K562 treated with DMSO at 1 percent for 12 hours (cell line): ENCODE measurements around the gene TOMT. TPM values are rescaled to one million over a fixed set of nuclear protein-coding genes. Genes with fewer than 3 reads are reported as not detected.

Source experiments
- total RNA-seq: library from RNA; unstranded; fragments of 300-600 nt; gene quantifications from 2 replicates; pipeline ENCODE4 v1.2.3, GENCODE V29; 2022; ENCODE audit not compliant: insufficient read depth

TOMT gene
- total RNA-seq: not detected in 2 replicates

GRCh38 chr11:72105888-72106287, at the start of gene TOMT:
TOMT (plus strand) TSS chr11:72105924; CDS start chr11:72105952, 28 bp downstream.

GRCh38 chr11:72080326-72081183, 25.2 kb upstream of the TOMT start, which contains the start of the genes LRRC51 and NUMA1:
LRRC51 (plus strand) TSS chr11:72080850; CDS start chr11:72089084, 8,234 bp downstream.
NUMA1 (minus strand) TSS chr11:72080542; CDS start chr11:72035943, 44,599 bp downstream.

GRCh38 chr11:72102946-72103753, 2.6 kb upstream of the TOMT start, which contains the start of gene LAMTOR1:
LAMTOR1 (minus strand) TSS chr11:72103297; CDS start chr11:72103224, 73 bp downstream.

DNA sequence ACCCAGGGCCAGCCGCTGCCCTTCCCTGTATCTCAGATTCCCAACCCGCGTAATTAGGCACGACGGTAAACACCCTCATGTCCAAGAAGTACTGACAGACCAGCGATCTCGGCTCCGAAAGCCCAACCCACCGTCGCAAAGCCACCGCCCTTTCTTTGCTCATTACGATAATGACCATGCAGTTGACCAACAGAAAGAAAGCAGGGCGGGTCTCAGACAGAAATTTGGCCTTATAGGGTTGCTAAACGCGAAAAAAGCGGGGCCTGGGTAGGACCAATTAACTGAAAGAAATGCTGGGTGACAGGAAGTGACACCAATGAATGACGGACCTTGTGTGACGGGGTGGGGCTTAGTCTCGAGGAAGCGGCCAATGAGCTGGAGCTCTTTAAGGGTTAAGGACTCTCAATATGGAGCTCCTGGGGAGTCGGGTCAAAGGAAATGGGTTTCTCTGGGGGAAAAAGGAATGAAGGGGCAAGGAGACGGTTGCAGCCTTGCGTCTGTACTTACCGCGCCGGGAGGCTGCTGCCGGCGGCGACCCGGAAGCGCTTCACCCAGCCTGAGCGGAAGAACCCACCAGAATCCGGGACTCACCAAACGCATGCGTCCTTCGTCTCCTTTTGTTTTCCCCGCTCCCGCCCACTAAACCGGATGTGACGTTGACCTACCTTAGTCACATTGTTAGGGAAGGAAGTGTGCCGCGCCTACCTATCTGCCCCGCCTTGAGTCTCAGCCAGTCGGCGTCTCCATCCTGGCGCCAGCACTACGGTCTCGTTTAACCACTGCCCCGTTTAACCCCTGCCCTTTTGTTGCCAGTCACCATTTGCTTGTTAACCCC, 6.6 kb downstream of the TOMT start, which contains the start of gene ANAPC15:
TSS of gene ANAPC15 (minus strand) at position 553 of the 835 bp plus-strand sequence. CDS start 1,419 bp downstream, outside the sequence.

DNA sequence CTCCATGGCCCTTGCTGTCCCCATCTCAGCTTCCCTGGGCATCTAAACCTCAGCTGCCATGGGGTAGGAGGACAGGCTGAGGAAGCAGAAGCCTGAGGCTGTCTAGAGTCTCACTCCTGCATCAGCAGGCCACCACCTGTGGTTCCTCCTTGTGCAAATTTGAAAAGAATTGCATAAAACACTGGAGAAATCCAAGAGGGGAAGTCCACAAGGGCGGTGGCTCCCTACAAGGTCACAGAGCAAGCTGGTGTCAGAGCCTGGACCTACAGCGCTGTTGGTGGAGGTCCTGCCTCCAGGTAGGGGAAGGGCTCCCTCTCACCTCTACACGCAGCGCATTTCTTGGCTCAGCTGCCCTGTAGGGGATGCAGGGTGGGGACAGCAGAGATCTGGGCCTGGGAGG, 29.7 kb downstream of the TOMT start, which contains the start of gene FOLR3:
TSS of gene FOLR3 (plus strand) at position 253 of the 400 bp plus-strand sequence. CDS start 228 bp downstream, outside the sequence.

Other genes with a start within 250 kb of the TOMT start
- not detected in 2 replicates for gene DEFB131B, start 227.5 kb upstream of the TOMT start, total RNA-seq
- gene XNDC1N, start 177.3 kb upstream of the TOMT start, total RNA-seq: 2.5 TPM in 1 of 2 replicates, not detected in the other
- 18.3 and 37.7 TPM in 2 replicates for gene RNF121, start 176.9 kb upstream of the TOMT start, total RNA-seq
- gene IL18BP, start 107.0 kb upstream of the TOMT start, total RNA-seq: 4.1 and 11.1 TPM in 2 replicates
- 67.0 and 140 TPM in 2 replicates for gene NUMA1, start 25.4 kb upstream of the TOMT start, total RNA-seq
- gene LRRC51, start 25.1 kb upstream of the TOMT start, total RNA-seq: 4.2 and 8.4 TPM in 2 replicates
- gene LAMTOR1, start 2.6 kb upstream of the TOMT start, total RNA-seq: 89.8 and 103 TPM in 2 replicates
- gene ANAPC15, start 6.8 kb downstream of the TOMT start, total RNA-seq: 48.3 and 57.6 TPM in 2 replicates
- not detected in 2 replicates for gene FOLR3, start 29.8 kb downstream of the TOMT start, total RNA-seq
- 17.4 and 22.8 TPM in 2 replicates for gene FOLR1, start 86.2 kb downstream of the TOMT start, total RNA-seq
- gene FOLR2, start 110.9 kb downstream of the TOMT start, total RNA-seq: not detected in 2 replicates
- gene INPPL1, start 118.8 kb downstream of the TOMT start, total RNA-seq: 42.4 and 90.5 TPM in 2 replicates
- gene PHOX2A, start 138.3 kb downstream of the TOMT start, total RNA-seq: not detected in 2 replicates